Right lobe of liver (tissue), 4 donors: ENCODE data around the gene TIMP3.

Source experiments
- CTCF ChIP-seq, 4 donors: fragments of 200-600 bp in 3 of 4; fragments of 450-650 bp in 1 of 4; IDR thresholded peaks; one replicate each; pipeline versions ENCODE4 v1.5.1 to v1.8.0; 2016 to 2022; ENCODE audit warnings: antibody characterized with exemption in 4 of 4, mild to moderate bottlenecking in 2 of 4
- POLR2A ChIP-seq: fragments of 450-650 bp; IDR thresholded peaks from one replicate; pipeline ENCODE4 v1.6.1; 2017; ENCODE audit warnings: antibody characterized with exemption, mild to moderate bottlenecking
- donor health status: DM: no; HTN: no; CAD: no.
- donor health status: DM: no; HTN: no; CAD: no.
- donor health status: DM: no; HTN: yes; CAD: no.

DNA sequence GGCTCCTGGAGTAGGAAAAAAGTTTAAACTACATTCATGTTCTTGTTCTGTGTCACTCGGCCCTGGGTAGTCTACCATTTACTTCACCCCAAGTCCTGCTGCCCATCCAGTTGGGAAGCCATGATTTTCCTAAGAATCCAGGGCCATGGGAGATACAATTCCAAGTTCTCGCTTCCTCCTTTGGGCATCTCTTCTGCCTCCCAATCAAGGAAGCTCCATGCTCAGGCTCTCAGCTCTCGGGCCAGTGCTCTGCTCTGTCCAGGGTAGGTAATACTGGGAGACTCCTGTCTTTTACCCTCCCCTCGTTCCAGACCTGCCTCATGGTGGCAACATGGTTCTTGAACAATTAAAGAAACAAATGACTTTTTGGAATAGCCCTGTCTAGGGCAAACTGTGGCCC is 60.6 kb downstream of the TIMP3 start:
- TF ChIP-seq CTCF (IDR thresholded peaks at IDR 0.05) (no peak), POLR2A (no peak)
